Gastroesophageal sphincter (tissue), 4 donors: Measurements from ENCODE around the gene TBX3. TPM values are rescaled to one million over a fixed set of nuclear protein-coding genes. Genes with fewer than 3 reads are reported as not detected.
A peak's percentile ranks its signal among the peaks of the same experiment; 100 is the strongest.

ENCODE experiments used
- ATAC-seq: fragments of 150-250 bp; one replicate; pipeline ENCODE4 v1.9.1; 2016; ENCODE audit warnings: mild to moderate bottlenecking, moderate library complexity
- H3K27ac ChIP-seq, 4 donors: fragments of 200-600 bp; sonication (generic) in 3 of 4; 1 replicate in 3 of 4; 2 replicates in 1 of 4; pipeline ENCODE4 v1.5.1; 2016 to 2019
- H3K27me3 ChIP-seq: fragments of 200-600 bp; sonication (generic); one replicate; pipeline ENCODE4 v1.5.1; 2019
- H3K36me3 ChIP-seq, 2 donors: fragments of 200-600 bp; sonication (generic); one replicate each; pipeline ENCODE4 v1.5.1; 2019; ENCODE audit warnings: control low read depth in 1 of 2
- H3K4me1 ChIP-seq, 3 donors: fragments of 200-600 bp; sonication (generic); 1 replicate in 2 of 3; 2 replicates in 1 of 3; pipeline ENCODE4 v1.5.1; 2016 to 2019; ENCODE audit warnings: control low read depth in 2 of 3
- H3K4me3 ChIP-seq, 2 donors: fragments of 200-600 bp; sonication (generic); one replicate each; pipeline ENCODE4 v1.5.1; 2019; ENCODE audit warnings: mild to moderate bottlenecking in 1 of 2, moderate library complexity in 1 of 2
- H3K9me3 ChIP-seq, 3 donors: fragments of 200-600 bp; sonication (generic); one replicate each; pipeline ENCODE4 v1.5.1; 2017 to 2019; ENCODE audit warnings: control low read depth in 2 of 3
- EP300 ChIP-seq: sonication (generic); formaldehyde crosslinking; IDR thresholded peaks from one replicate; pipeline ENCODE4 v1.6.1; 2017; ENCODE audit warnings: antibody characterized with exemption, mild to moderate bottlenecking
- POLR2A ChIP-seq, 2 donors: fragments of 450-650 bp; IDR thresholded peaks; one replicate each; pipeline ENCODE4 v1.6.1; 2017; ENCODE audit warnings: antibody characterized with exemption in 2 of 2, mild to moderate bottlenecking in 2 of 2, moderate library complexity in 1 of 2
- POLR2AphosphoS5 ChIP-seq: sonication (generic); formaldehyde crosslinking; IDR thresholded peaks from one replicate; pipeline ENCODE4 v1.6.1; 2017; ENCODE audit warnings: antibody characterized with exemption
- WGBS, 2 donors: methylation state at CpG; one replicate each; pipeline ENCODE4 v1.1.5; 2018; ENCODE audit warnings: low coverage in 1 of 2; 5-methylcytosine and 5-hydroxymethylcytosine counted together
- total RNA-seq, 4 donors: library from RNA; depleted of rRNA; stranded (reverse); fragments of >200 nt; gene quantifications; one replicate each; pipeline ENCODE4 v1.1.0, GENCODE V29; 2016
- TF ChIP-seq, protein P1 (sequence below), 4 experiments: fragments of 200-600 bp in 2 of 4; fragments of 450-650 bp in 2 of 4; sonication (generic) in 1 of 4; IDR thresholded peaks; one replicate each; pipeline ENCODE4 v1.5.1; 2017 to 2019; ENCODE audit warnings: antibody characterized with exemption in 4 of 4, mild to moderate bottlenecking in 2 of 4, moderate library complexity in 2 of 4

The TBX3 gene
- total RNA-seq, 4 donors from 2014 or later: 6.9 to 17.4 (median 10.0) TPM

DNA sequence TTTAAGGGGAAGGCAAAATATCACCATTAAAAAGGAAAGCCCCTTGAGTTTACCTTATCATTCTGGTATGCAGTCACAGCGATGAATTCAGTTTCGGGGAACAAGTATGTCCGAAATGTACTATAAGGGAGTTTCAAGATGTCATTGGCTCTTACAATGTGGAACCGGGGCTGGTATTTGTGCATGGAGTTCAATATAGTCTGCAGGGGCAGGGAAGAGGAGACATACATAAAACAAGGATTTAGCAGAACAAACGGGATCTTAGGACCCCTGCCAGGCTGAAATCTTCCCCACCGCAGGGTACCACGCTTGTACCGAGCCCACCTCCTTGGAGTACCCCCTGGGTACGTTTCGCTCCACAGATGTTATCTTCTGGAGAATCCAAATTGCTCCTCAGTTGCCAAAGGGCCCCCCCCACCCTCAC is 4.5 kb downstream of the TBX3 start:
- TF ChIP-seq, protein P1, sequence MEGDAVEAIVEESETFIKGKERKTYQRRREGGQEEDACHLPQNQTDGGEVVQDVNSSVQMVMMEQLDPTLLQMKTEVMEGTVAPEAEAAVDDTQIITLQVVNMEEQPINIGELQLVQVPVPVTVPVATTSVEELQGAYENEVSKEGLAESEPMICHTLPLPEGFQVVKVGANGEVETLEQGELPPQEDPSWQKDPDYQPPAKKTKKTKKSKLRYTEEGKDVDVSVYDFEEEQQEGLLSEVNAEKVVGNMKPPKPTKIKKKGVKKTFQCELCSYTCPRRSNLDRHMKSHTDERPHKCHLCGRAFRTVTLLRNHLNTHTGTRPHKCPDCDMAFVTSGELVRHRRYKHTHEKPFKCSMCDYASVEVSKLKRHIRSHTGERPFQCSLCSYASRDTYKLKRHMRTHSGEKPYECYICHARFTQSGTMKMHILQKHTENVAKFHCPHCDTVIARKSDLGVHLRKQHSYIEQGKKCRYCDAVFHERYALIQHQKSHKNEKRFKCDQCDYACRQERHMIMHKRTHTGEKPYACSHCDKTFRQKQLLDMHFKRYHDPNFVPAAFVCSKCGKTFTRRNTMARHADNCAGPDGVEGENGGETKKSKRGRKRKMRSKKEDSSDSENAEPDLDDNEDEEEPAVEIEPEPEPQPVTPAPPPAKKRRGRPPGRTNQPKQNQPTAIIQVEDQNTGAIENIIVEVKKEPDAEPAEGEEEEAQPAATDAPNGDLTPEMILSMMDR (IDR thresholded peaks at IDR 0.05): no peak
- TF ChIP-seq POLR2A (IDR thresholded peaks at IDR 0.05) (no peak), POLR2AphosphoS5 (no peak), EP300 (no peak)

DNA sequence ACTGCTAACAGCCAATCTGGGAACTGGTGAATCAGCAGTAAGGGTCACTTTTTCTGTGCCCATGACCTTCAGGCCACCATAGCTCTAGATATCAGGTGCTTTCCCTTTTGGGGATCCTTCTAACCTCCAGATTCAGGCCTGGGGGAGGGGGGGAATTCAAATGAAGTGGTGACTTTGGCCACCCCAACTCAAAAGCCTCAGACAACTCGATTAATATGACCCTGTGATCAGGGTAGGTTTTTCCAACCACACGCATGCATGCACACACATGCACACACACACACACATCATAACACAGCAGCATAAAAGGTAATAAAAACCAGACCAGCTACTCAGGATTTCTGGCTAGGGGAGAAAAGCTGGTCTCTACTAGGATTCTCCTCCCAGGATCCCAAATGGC is 5.3 kb downstream of the TBX3 start:
- Histone ChIP-seq H3K4me1 (peaks cover 0 to 46% (median 0%) of the 10 kb centered on the region in 3 donors), H3K9me3 (no peaks in the 10 kb centered on the region), H3K4me3 (peak overlapping the region in 1 of 2 donors; percentile 56), H3K36me3 (peaks cover 0 to 61% of the 10 kb centered on the region in 2 donors), H3K27ac (no peak overlapping the region), H3K27me3 (no peaks in the 10 kb centered on the region)
- ATAC-seq: no peak
- TF ChIP-seq POLR2A (IDR thresholded peaks at IDR 0.05): no peak
- TF ChIP-seq, protein P1 (IDR thresholded peaks at IDR 0.05): no peak
- TF ChIP-seq EP300: no peak
- no peak for TF ChIP-seq POLR2AphosphoS5
- WGBS, 2 donors: no CpG with 5 or more reads among the region's 2 CpGs

More for the DNA sequence above, 4.5 kb downstream of the TBX3 start:
- Histone ChIP-seq H3K4me1 (peaks cover 0 to 40% (median 0%) of the 10 kb centered on the region in 3 donors), H3K27ac (peak overlapping the region in 2 of 4 donors; percentile 23 to 87), H3K4me3 (peak overlapping the region in 1 of 2 donors; percentile 56), H3K36me3 (peaks cover 0 to 53% of the 10 kb centered on the region in 2 donors), H3K27me3 (no peaks in the 10 kb centered on the region), H3K9me3 (no peaks in the 10 kb centered on the region)
- 80 to 94% methylated on average over 7 of the region's 10 CpGs for WGBS, 2 donors
- ATAC-seq: no peak

DNA sequence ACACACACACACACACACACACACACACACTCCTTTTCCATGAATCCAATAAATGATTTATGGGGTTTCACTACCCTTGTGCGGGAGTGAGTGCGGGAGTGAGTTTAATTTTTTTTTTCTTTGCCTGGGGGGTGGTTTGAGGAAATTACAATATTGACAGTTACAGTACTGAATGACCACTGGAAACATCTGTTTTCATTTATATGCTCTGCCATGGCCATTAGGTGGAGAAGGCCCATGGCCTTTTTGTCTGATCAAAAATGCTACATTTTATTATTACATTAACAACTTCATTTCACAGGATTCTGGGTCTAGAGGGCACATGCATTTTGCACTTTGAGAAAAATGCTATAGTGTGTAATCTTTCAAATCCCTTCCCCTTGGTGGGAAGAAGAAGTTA is 5.9 kb downstream of the TBX3 start:
- no peaks in the 10 kb centered on the region for H3K27me3 ChIP-seq
- peaks cover 0 to 51% (median 0%) of the 10 kb centered on the region in 3 donors for H3K4me1 ChIP-seq
- no peak overlapping the region for H3K4me3 ChIP-seq
- peaks cover 0 to 67% of the 10 kb centered on the region in 2 donors for H3K36me3 ChIP-seq
- H3K27ac ChIP-seq: no peak overlapping the region
- no peaks in the 10 kb centered on the region for H3K9me3 ChIP-seq
- 73% methylated on average over 2 of the region's 2 CpGs; no CpG with 5 or more reads in 1 of the 2 donors for WGBS, 2 donors
- ATAC-seq: no peak
- TF ChIP-seq, protein P1 (IDR thresholded peaks at IDR 0.05): no peak
- TF ChIP-seq POLR2AphosphoS5: no peak
- TF ChIP-seq EP300: no peak
- no peak for TF ChIP-seq POLR2A (IDR thresholded peaks at IDR 0.05)

DNA sequence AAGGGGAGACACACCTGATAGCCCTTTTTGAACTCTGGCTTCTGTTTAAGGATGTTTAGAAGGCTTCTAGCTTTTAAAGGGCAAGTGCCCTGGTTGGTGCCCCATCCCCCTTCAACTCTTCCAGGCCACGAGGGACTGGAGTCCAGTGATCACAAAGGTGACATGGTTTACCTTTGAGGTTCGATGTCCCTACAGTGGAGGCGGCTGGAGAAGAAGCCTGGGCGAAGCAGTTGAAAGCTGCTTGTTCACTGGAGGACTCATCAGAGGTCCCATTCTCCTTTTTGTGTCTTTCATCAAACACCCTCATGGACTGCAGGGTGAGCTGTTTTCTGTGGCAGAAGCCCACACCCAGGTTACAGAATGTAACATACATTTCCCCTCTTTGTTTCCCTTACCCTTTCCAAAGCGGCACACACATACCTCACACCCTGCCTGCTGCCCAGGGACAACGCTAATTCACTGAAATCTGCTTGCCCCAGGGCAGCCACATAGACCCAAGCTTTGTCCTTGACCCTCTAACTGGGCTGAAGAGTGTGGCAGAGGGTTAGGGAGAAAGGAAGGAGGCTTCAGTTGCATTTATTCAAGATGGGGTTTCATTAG is 7.7 kb downstream of the TBX3 start:
- Histone ChIP-seq H3K27ac (no peak overlapping the region), H3K4me1 (peaks cover 0 to 43% (median 0%) of the 10 kb centered on the region in 3 donors), H3K27me3 (peaks cover 3% of the 10 kb centered on the region), H3K36me3 (peaks cover 0 to 81% of the 10 kb centered on the region in 2 donors), H3K4me3 (no peak overlapping the region), H3K9me3 (no peaks in the 10 kb centered on the region)
- WGBS, 2 donors: 87% methylated on average over 6 of the region's 6 CpGs; no CpG with 5 or more reads in 1 of the 2 donors
- TF ChIP-seq POLR2AphosphoS5: no peak
- no peak for TF ChIP-seq POLR2A (IDR thresholded peaks at IDR 0.05)
- TF ChIP-seq EP300: no peak
- TF ChIP-seq, protein P1 (IDR thresholded peaks at IDR 0.05): no peak
- ATAC-seq: no peak
